Ovary (tissue), 3 donors: ENCODE measurements around the gene IL23A.
"Not testable (repeated sequence)": the region's sequence is repeated elsewhere in the genome, so short reads cannot be mapped to it uniquely, and the experiment has no call there.

ENCODE experiments used
- POLR2A ChIP-seq: fragments of 450-650 bp; IDR thresholded peaks from one replicate; pipeline ENCODE4 v1.6.1; 2017; ENCODE audit warnings: antibody characterized with exemption, mild to moderate bottlenecking, moderate library complexity
- TF ChIP-seq, protein P1 (sequence below), 3 donors: fragments of 450-650 bp in 2 of 3; fragments of 200-600 bp in 1 of 3; IDR thresholded peaks; one replicate each; pipeline versions ENCODE4 v1.5.1 to v1.8.0; 2016 to 2022; ENCODE audit warnings: antibody characterized with exemption in 3 of 3, mild to moderate bottlenecking in 1 of 3
- donor health status: DM: no; HTN: no; CAD: no.

DNA sequence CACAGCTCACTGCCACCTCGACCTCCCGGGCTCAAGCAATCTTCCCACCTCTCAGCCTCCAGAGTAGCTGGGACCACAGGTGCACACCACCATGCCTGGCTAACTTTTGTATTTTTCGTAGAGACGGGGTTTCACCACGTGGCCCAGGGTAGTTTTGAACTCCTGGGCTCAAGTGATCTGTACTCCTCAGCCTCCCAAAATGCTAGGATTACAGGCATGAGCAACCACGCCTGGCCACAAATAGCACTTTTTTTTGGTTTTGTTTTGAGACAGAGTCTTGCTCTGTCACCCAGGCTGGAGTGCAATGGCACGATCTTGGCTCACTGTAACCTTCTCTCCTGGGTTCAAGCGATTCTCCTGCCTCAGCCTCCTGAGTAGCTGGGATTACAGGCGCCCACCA lies 8.6 kb downstream of the IL23A start:
- not testable (repeated sequence) for TF ChIP-seq POLR2A
- TF ChIP-seq, protein P1, sequence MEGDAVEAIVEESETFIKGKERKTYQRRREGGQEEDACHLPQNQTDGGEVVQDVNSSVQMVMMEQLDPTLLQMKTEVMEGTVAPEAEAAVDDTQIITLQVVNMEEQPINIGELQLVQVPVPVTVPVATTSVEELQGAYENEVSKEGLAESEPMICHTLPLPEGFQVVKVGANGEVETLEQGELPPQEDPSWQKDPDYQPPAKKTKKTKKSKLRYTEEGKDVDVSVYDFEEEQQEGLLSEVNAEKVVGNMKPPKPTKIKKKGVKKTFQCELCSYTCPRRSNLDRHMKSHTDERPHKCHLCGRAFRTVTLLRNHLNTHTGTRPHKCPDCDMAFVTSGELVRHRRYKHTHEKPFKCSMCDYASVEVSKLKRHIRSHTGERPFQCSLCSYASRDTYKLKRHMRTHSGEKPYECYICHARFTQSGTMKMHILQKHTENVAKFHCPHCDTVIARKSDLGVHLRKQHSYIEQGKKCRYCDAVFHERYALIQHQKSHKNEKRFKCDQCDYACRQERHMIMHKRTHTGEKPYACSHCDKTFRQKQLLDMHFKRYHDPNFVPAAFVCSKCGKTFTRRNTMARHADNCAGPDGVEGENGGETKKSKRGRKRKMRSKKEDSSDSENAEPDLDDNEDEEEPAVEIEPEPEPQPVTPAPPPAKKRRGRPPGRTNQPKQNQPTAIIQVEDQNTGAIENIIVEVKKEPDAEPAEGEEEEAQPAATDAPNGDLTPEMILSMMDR (IDR thresholded peaks at IDR 0.05), result not testable (repeated sequence)
